Suppressor macrophage treated with lipopolysaccharide for 4 hours (primary cell): Measurements from ENCODE around the gene SHKBP1.
"Not testable (repeated sequence)": the region's sequence is repeated elsewhere in the genome, so short reads cannot be mapped to it uniquely, and the experiment has no call there.

Experiments used
- DNase-seq: peaks from one replicate; pipeline ENCODE4 v3.0.0-alpha.2; 2020

SHKBP1 gene

GRCh38 chr19:40555978-40556689 lies 20.5 kb upstream of the SHKBP1 start:
- no peak for DNase-seq

- DNase-seq: no peak
Measured at GRCh38 chr19:40556953-40557530, 19.6 kb upstream of the SHKBP1 start.

GRCh38 chr19:40559394-40559793 lies 17.3 kb upstream of the SHKBP1 start:
- no peak for DNase-seq

GRCh38 chr19:40560092-40560507 lies 16.6 kb upstream of the SHKBP1 start:
- no peak for DNase-seq

GRCh38 chr19:40561947-40562346 lies 14.7 kb upstream of the SHKBP1 start:
- no peak for DNase-seq

- not testable (repeated sequence) for DNase-seq
Measured at GRCh38 chr19:40564535-40564934, 12.1 kb upstream of the SHKBP1 start.

- no peak for DNase-seq
Measured at GRCh38 chr19:40565355-40565754, 11.3 kb upstream of the SHKBP1 start.

- no peak for DNase-seq
Measured at GRCh38 chr19:40565910-40566495, 10.7 kb upstream of the SHKBP1 start.

GRCh38 chr19:40567040-40567749 lies 9.5 kb upstream of the SHKBP1 start:
- DNase-seq: no peak

- DNase-seq: no peak
Measured at GRCh38 chr19:40567750-40568494, 8.8 kb upstream of the SHKBP1 start.

- peak; percentile 99 for DNase-seq
Measured at GRCh38 chr19:40570313-40571004, 6.2 kb upstream of the SHKBP1 start.

GRCh38 chr19:40571005-40571318 lies 5.7 kb upstream of the SHKBP1 start:
- no peak for DNase-seq

- DNase-seq: no peak
Measured at GRCh38 chr19:40571831-40572495, 4.7 kb upstream of the SHKBP1 start.

- no peak for DNase-seq
Measured at GRCh38 chr19:40575326-40575725, 1.3 kb upstream of the SHKBP1 start.

- no peak for DNase-seq
Measured at GRCh38 chr19:40576151-40576584, 505 bp upstream of the SHKBP1 start.

GRCh38 chr19:40578442-40578908 lies 1.8 kb downstream of the SHKBP1 start:
- DNase-seq: peak; percentile 63

- no peak for DNase-seq
Measured at GRCh38 chr19:40580619-40581018, 3.9 kb downstream of the SHKBP1 start.

GRCh38 chr19:40581531-40581930 lies 4.9 kb downstream of the SHKBP1 start:
- DNase-seq: no peak

GRCh38 chr19:40582467-40582866 lies 5.8 kb downstream of the SHKBP1 start:
- DNase-seq: no peak

GRCh38 chr19:40583283-40583682 lies 6.6 kb downstream of the SHKBP1 start:
- no peak for DNase-seq

- DNase-seq: no peak
Measured at GRCh38 chr19:40584007-40584406, 7.3 kb downstream of the SHKBP1 start.
